Endothelial cell of umbilical vein (primary cell): ENCODE results near the gene ZNF662. TPM values are rescaled to one million over a fixed set of nuclear protein-coding genes. Genes with fewer than 3 reads are reported as not detected.

Experiments
- BruUV-seq: library from RNA; stranded (reverse); fragments of 400-500 nt; replicated peaks from 2 replicates; lab custom pipeline; 2021; lab: Mats Ljungman, UMichigan
- CTCF ChIA-PET: fragments of 300-600, 350-600 bp; sonication (Branson Sonifier 250); formaldehyde crosslinking; loops from one replicate; lab custom pipeline; 2021; ENCODE audit warnings: antibody characterized with exemption, inconsistent platforms; lab: Charles Lee
- POLR2A ChIA-PET: fragments of 300-600, 350-600 bp; sonication (Branson Sonifier 250); formaldehyde crosslinking; loops from one replicate; lab custom pipeline; 2021; ENCODE audit warnings: antibody characterized with exemption, inconsistent platforms; lab: Charles Lee
- DNase-seq: peaks from one replicate; pipeline ENCODE4 v3.0.0-alpha.2; 2011; ENCODE audit warnings: low read depth, low spot score
- FAIRE-seq: peaks from 2 replicates; lab custom pipeline; 2011; peaks lifted over from hg19 to GRCh38; lab: Jason Lieb, UNC
- H2AFZ ChIP-seq: 2 replicates; pipeline ENCODE4 v1.6.0; 2012; ENCODE audit warnings: low read depth, low read length, control low read depth, inconsistent platforms
- H3K27ac ChIP-seq: 2 replicates; pipeline ENCODE4 v1.5.1; 2011; ENCODE audit warnings: low read depth, mild to moderate bottlenecking, control low read depth, low read length, moderate library complexity; ENCODE audit not compliant: insufficient read depth
- H3K27me3 ChIP-seq, 2 experiments: 2 replicates each; pipeline versions ENCODE4 v1.6.0 to v1.6.1; 2011; ENCODE audit warnings: low read length in 2 of 2, mixed read lengths in 1 of 2; ENCODE audit not compliant: control insufficient read depth in 2 of 2, insufficient read depth in 2 of 2
- H3K36me3 ChIP-seq, 2 experiments: 2 replicates in 1 of 2; 3 replicates in 1 of 2; pipeline ENCODE4 v1.5.1; 2011; ENCODE audit warnings: low read length in 2 of 2, mild to moderate bottlenecking in 1 of 2, moderate library complexity in 1 of 2; ENCODE audit not compliant: control insufficient read depth in 2 of 2, insufficient read depth in 2 of 2; ENCODE audit errors: extremely low read depth in 1 of 2
- H3K4me1 ChIP-seq: 3 replicates; pipeline ENCODE4 v1.5.1; 2011; ENCODE audit warnings: mild to moderate bottlenecking, low read length; ENCODE audit not compliant: control insufficient read depth, insufficient read depth; ENCODE audit errors: extremely low read depth
- H3K4me2 ChIP-seq: 2 replicates; pipeline ENCODE4 v1.6.1; 2011; ENCODE audit warnings: low read length, control low read depth, mixed read lengths; ENCODE audit not compliant: insufficient read depth
- H3K4me3 ChIP-seq, 3 experiments: fragments of 200-600 bp in 1 of 3; sonication (generic), shearing (Covaris generic) in 1 of 3; replicated peaks in 1 of 3; 2 replicates each; pipeline ENCODE4 v1.5.1; 2011 to 2016; ENCODE audit warnings: control low read depth in 3 of 3, low read length in 3 of 3, mild to moderate bottlenecking in 2 of 3, inconsistent platforms in 1 of 3, low read depth in 1 of 3, moderate library complexity in 1 of 3; ENCODE audit not compliant: insufficient read depth in 1 of 3
- H3K79me2 ChIP-seq: 2 replicates; pipeline ENCODE4 v1.6.0; 2012; ENCODE audit warnings: low read length, inconsistent platforms; ENCODE audit not compliant: control insufficient read depth, insufficient read depth
- H3K9ac ChIP-seq: replicated peaks from 2 replicates; pipeline ENCODE3; 2011; ENCODE audit warnings: low read length, control low read depth; ENCODE audit not compliant: insufficient read depth; ENCODE audit errors: extremely low read depth
- H3K9me1 ChIP-seq: replicated peaks from 3 replicates; pipeline ENCODE4 v1.6.0; 2011; ENCODE audit warnings: mild to moderate bottlenecking, low read length; ENCODE audit not compliant: control insufficient read depth, insufficient read depth; ENCODE audit errors: extremely low read depth
- H3K9me3 ChIP-seq: replicated peaks from 2 replicates; pipeline ENCODE4 v1.5.1; 2012; ENCODE audit warnings: low read length, inconsistent platforms; ENCODE audit not compliant: control insufficient read depth, insufficient read depth
- H4K20me1 ChIP-seq: replicated peaks from 2 replicates; pipeline ENCODE3; 2011; ENCODE audit warnings: mild to moderate bottlenecking, low read length; ENCODE audit not compliant: control insufficient read depth, insufficient read depth; ENCODE audit errors: extremely low read depth
- FOS ChIP-seq: IDR thresholded peaks from 2 replicates; pipeline ENCODE4 v1.6.1; 2011; ENCODE audit warnings: mild to moderate bottlenecking, low read length, moderate library complexity, borderline replicate concordance; ENCODE audit not compliant: insufficient read depth
- GATA2 ChIP-seq: IDR thresholded peaks from 2 replicates; pipeline ENCODE4 v1.7.0; 2011; ENCODE audit warnings: low read depth, mild to moderate bottlenecking, moderate library complexity, mixed read lengths, low read length; ENCODE audit not compliant: insufficient read length, insufficient read depth
- JUN ChIP-seq: IDR thresholded peaks from 2 replicates; pipeline ENCODE4 v1.6.1; 2011; ENCODE audit warnings: borderline replicate concordance, low read depth; ENCODE audit not compliant: insufficient read length, insufficient read depth
- MAX ChIP-seq: IDR thresholded peaks from 2 replicates; pipeline ENCODE4 v1.6.1; 2011; ENCODE audit not compliant: insufficient read depth, insufficient read length
- MYC ChIP-seq: IDR thresholded peaks from one replicate; pipeline ENCODE4 v1.6.1; 2011; ENCODE audit warnings: mild to moderate bottlenecking, low read depth, low read length
- POLR2A ChIP-seq: IDR thresholded peaks from 2 replicates; pipeline ENCODE4 v1.6.1; 2012; ENCODE audit warnings: low read depth, mild to moderate bottlenecking, control low read depth, low read length
- POLR2AphosphoS5 ChIP-seq: IDR thresholded peaks from 2 replicates; pipeline ENCODE4 v1.6.1; 2012; ENCODE audit warnings: low read depth, mild to moderate bottlenecking, control low read depth, low read length, moderate library complexity; ENCODE audit not compliant: insufficient read depth
- dilution Hi-C: fragments of 300-500 bp; cut with MboI; formaldehyde crosslinking; loops from one replicate; pipeline ENCODE4 v1.15.0; 2019; ENCODE audit warnings: low sequenced_read_pairs; ENCODE audit not compliant: extremely low pct_ligation_motif_present
- intact Hi-C: fragments of 100-400 bp; cut with micrococcal nuclease; formaldehyde crosslinking; loops from one replicate; pipeline ENCODE4 v1.10.0; 2022
- polyA plus RNA-seq, 4 experiments: library from polyadenylated mRNA; depleted of rRNA in 3 of 4; stranded (reverse) in 3 of 4; unstranded in 1 of 4; fragments of >200 nt; gene quantifications; 2 replicates each; pipeline versions ENCODE4 v1.2.1 to v1.2.3, GENCODE V29; 2011 to 2012; ENCODE audit warnings: missing spikeins in 1 of 4
- total RNA-seq: library from RNA; stranded (reverse); gene quantifications from 2 replicates; pipeline ENCODE4 v1.2.3, GENCODE V29; 2021

The ZNF662 gene
- total and polyA plus RNA-seq, 2 donors (not counting 3 experiments of a cell fraction or from before 2014, with no cell fraction given), result 0.84 to 4.3 TPM

- H3K9ac ChIP-seq, result no peak overlapping the region
- no peaks in the 10 kb centered on the region for H3K4me1 ChIP-seq
- H3K27me3 ChIP-seq, result peaks cover 4 to 5% of the 10 kb centered on the region in 2 experiments
- ChIA-PET POLR2A (no interaction called here), CTCF (interaction anchor here (1.1 to 1.8 kb wide), 2 partner anchors 8 to 17 kb away, joined by 3 to 4 read pairs; no protein-coding TSS in a partner anchor)
- no peak for FAIRE-seq
- H3K79me2 ChIP-seq, result no peaks in the 10 kb centered on the region
- intact Hi-C loops, result no loop called here
- H3K27ac ChIP-seq, result no peak overlapping the region
- TF ChIP-seq JUN (no peak), POLR2A (no peak), POLR2AphosphoS5 (no peak), FOS (no peak), GATA2 (no peak), MAX (no peak)
- no peaks in the 10 kb centered on the region for H3K9me3 ChIP-seq
- no peaks in the 10 kb centered on the region for H4K20me1 ChIP-seq
- no TSS peak for BruUV-seq
- dilution Hi-C loops, result no loop called here
- DNase-seq, result no peak
- no peak overlapping the region for H3K4me3 ChIP-seq
- H3K36me3 ChIP-seq, result no peaks in the 10 kb centered on the region
- no peak overlapping the region for H2AFZ ChIP-seq
- H3K9me1 ChIP-seq, result no peaks in the 10 kb centered on the region
- H3K4me2 ChIP-seq, result no peak overlapping the region
These were observed 37.1 kb upstream of the ZNF662 start for GRCh38 chr3:42868841-42869240.

DNA sequence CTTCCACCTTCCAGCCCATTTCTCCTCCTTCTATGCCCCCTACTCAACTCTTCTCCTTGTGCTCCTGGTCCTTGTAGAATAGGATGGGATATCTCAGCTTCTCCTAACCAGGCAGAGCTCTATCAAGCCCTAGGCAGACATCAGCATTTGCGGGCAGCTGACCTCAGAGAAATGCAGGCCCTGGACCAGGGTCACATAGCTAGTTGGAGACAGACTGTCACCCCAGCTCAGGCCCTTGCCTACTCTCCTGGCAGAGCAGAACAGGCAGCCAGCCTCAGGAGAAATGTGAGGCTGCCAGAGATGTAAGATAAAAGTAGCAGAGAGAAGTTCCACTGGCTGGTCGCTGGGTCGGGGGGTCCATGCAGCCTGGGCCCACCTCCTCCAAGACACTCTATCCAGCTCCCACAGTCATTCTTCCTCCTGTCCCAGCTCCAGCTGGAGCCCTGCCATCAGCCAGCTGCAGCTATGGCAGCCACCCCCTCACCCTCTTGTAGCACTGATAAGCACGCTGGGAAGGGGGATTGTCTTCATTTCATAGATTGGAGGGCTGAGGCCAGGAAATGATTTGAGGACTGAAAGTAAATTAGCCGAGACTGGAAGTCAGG is 34.2 kb upstream of the ZNF662 start:
- no peak overlapping the region for H3K27ac ChIP-seq
- POLR2A ChIA-PET, result no interaction called here
- peak; percentile 16 for DNase-seq

More for the DNA sequence above, 34.2 kb upstream of the ZNF662 start:
- no peak overlapping the region for H3K4me3 ChIP-seq
- H3K9me1 ChIP-seq, result no peaks in the 10 kb centered on the region
- peaks cover 4 to 6% of the 10 kb centered on the region in 2 experiments for H3K27me3 ChIP-seq
- no peaks in the 10 kb centered on the region for H3K9me3 ChIP-seq
- H2AFZ ChIP-seq, result no peak overlapping the region
- intact Hi-C loops (no loop called here), dilution Hi-C loops (no loop called here)
- H3K79me2 ChIP-seq, result no peaks in the 10 kb centered on the region
- H3K4me1 ChIP-seq, result no peaks in the 10 kb centered on the region
- H3K4me2 ChIP-seq, result no peak overlapping the region
- no peak overlapping the region for H3K9ac ChIP-seq
- no peaks in the 10 kb centered on the region for H4K20me1 ChIP-seq
- no TSS peak for BruUV-seq
- TF ChIP-seq POLR2A, result no peak
- TF ChIP-seq MYC, result no peak
- no peak for TF ChIP-seq JUN
- CTCF ChIA-PET, result interaction anchor here (0.6 kb wide), 1 partner anchor 49 kb away, joined by 4 read pairs; no protein-coding TSS in a partner anchor
- H3K36me3 ChIP-seq, result no peaks in the 10 kb centered on the region
- FAIRE-seq, result no peak
